Keratinocyte (primary cell): ENCODE results near the gene ITGB2.

Experiments used
- CTCF ChIP-seq, 3 experiments: IDR thresholded peaks in 1 of 3; conservative IDR thresholded peaks in 1 of 3; optimal IDR thresholded peaks in 1 of 3; 2 replicates in 2 of 3; 3 replicates in 1 of 3; pipeline versions ENCODE3 to v1.5.1; 2011; ENCODE audit warnings: low read length in 3 of 3, mild to moderate bottlenecking in 3 of 3, moderate library complexity in 2 of 3, control low read depth in 1 of 3, inconsistent platforms in 1 of 3; ENCODE audit not compliant: insufficient read depth in 2 of 3; ENCODE audit errors: extremely low read depth in 1 of 3
- EZH2 ChIP-seq: IDR thresholded peaks from one replicate; pipeline ENCODE4 v1.6.1; 2012; ENCODE audit warnings: inconsistent platforms, mild to moderate bottlenecking, low read length, moderate library complexity

- no peak for TF ChIP-seq EZH2
- no peak for TF ChIP-seq CTCF (optimal IDR thresholded peaks at IDR 0.05 in 1 of 3, IDR thresholded peaks at IDR 0.05 in 1 of 3, conservative IDR thresholded peaks at IDR 0.05 in 1 of 3; ENCODE audit: extremely low read depth in 1 of 3, insufficient read depth in 2 of 3, low read length in 3 of 3)
Measured at GRCh38 chr21:44957047-44957831, 36.5 kb upstream of the ITGB2 start.
